H1 (cell line): ENCODE results near the gene CBARP. TPM values are rescaled to one million over a fixed set of nuclear protein-coding genes. Genes with fewer than 3 reads are reported as not detected.

Experiments
- CTCF ChIA-PET: fragments of 300-600 bp; sonication (Branson Sonifier 250); formaldehyde crosslinking; loops from one replicate; lab custom pipeline; 2021; ENCODE audit not compliant: partially characterized antibody; lab: Charles Lee
- POLR2A ChIA-PET: fragments of 300-600 bp; sonication (Branson Sonifier 250); formaldehyde crosslinking; loops from one replicate; lab custom pipeline; 2021; ENCODE audit warnings: inconsistent platforms; ENCODE audit not compliant: partially characterized antibody; lab: Charles Lee
- DNase-seq, 2 experiments: peaks; one replicate each; pipeline versions ENCODE4 v3.0.0 to v3.0.0-alpha.2; 2010 to 2022; ENCODE audit warnings: low spot score in 2 of 2, low read depth in 1 of 2, mixed read lengths in 1 of 2
- FAIRE-seq: peaks from 2 replicates; lab custom pipeline; 2011; peaks lifted over from hg19 to GRCh38; lab: Jason Lieb, UNC
- H2AFZ ChIP-seq: 2 replicates; pipeline ENCODE4 v1.8.1; 2012; ENCODE audit warnings: low read length, inconsistent platforms
- H2AK5ac ChIP-seq: 2 replicates; pipeline ENCODE4 v1.6.1; 2013; ENCODE audit warnings: low read depth, low read length
- H2BK120ac ChIP-seq: replicated peaks from 2 replicates; pipeline ENCODE3; 2013; ENCODE audit warnings: low read depth, low read length, inconsistent platforms
- H2BK12ac ChIP-seq: 2 replicates; pipeline ENCODE4 v1.6.1; 2013; ENCODE audit warnings: low read depth, low read length
- H2BK15ac ChIP-seq: 2 replicates; pipeline ENCODE4 v1.6.1; 2013; ENCODE audit warnings: low read length
- H2BK20ac ChIP-seq: 2 replicates; pipeline ENCODE4 v1.6.1; 2013; ENCODE audit warnings: low read length
- H2BK5ac ChIP-seq: 2 replicates; pipeline ENCODE4 v1.6.1; 2013; ENCODE audit warnings: low read depth, low read length
- H3K14ac ChIP-seq: 2 replicates; pipeline ENCODE4 v1.6.1; 2013; ENCODE audit warnings: inconsistent platforms; ENCODE audit not compliant: insufficient read length
- H3K18ac ChIP-seq: 2 replicates; pipeline ENCODE4 v1.6.1; 2013; ENCODE audit warnings: low read length; ENCODE audit errors: extremely low read depth
- H3K23ac ChIP-seq: 2 replicates; pipeline ENCODE4 v1.6.1; 2013; ENCODE audit warnings: inconsistent platforms; ENCODE audit not compliant: insufficient read length
- H3K23me2 ChIP-seq: 2 replicates; pipeline ENCODE4 v1.6.1; 2013; ENCODE audit warnings: low read depth, low read length
- H3K27ac ChIP-seq: 2 replicates; pipeline ENCODE4 v1.6.1; 2011; ENCODE audit warnings: low read depth, low read length, inconsistent platforms
- H3K27me3 ChIP-seq, 4 experiments: replicated peaks in 1 of 4; 1 replicate in 1 of 4; 2 replicates in 3 of 4; pipeline versions ENCODE4 v1.6.1 to v1.8.1; 2011 to 2013; ENCODE audit warnings: low read length in 3 of 4, mild to moderate bottlenecking in 3 of 4, inconsistent platforms in 2 of 4, mixed read lengths in 2 of 4, moderate library complexity in 1 of 4; ENCODE audit not compliant: control insufficient read depth in 3 of 4, insufficient read depth in 3 of 4; ENCODE audit errors: extremely low read depth in 1 of 4
- H3K36me3 ChIP-seq, 4 experiments: 2 replicates each; pipeline versions ENCODE4 v1.6.1 to v1.8.1; 2011 to 2013; ENCODE audit warnings: mild to moderate bottlenecking in 4 of 4, low read length in 3 of 4, moderate library complexity in 2 of 4, control low read depth in 1 of 4, inconsistent platforms in 1 of 4; ENCODE audit not compliant: insufficient read depth in 4 of 4, control insufficient read depth in 2 of 4
- H3K4ac ChIP-seq: replicated peaks from 2 replicates; pipeline ENCODE3; 2013; ENCODE audit warnings: low read length, low read depth, mixed read lengths, inconsistent platforms; ENCODE audit not compliant: insufficient read length
- H3K4me1 ChIP-seq, 4 experiments: replicated peaks in 1 of 4; 1 replicate in 1 of 4; 2 replicates in 3 of 4; pipeline versions ENCODE4 v1.6.1 to v1.8.1; 2011 to 2013; ENCODE audit warnings: low read length in 3 of 4, inconsistent platforms in 2 of 4, mixed read lengths in 1 of 4; ENCODE audit not compliant: insufficient read depth in 4 of 4, control insufficient read depth in 3 of 4
- H3K4me2 ChIP-seq, 2 experiments: 2 replicates each; pipeline versions ENCODE4 v1.6.1 to v1.8.1; 2011 to 2013; ENCODE audit warnings: low read depth in 2 of 2, low read length in 2 of 2, control low read depth in 1 of 2, inconsistent platforms in 1 of 2, mild to moderate bottlenecking in 1 of 2; ENCODE audit not compliant: insufficient read depth in 1 of 2
- H3K4me3 ChIP-seq, 4 experiments: fragments of 200-600, 300-600 bp in 1 of 4; sonication (generic), shearing (Covaris generic), sonication (Bioruptor Twin) in 1 of 4; 2 replicates each; pipeline versions ENCODE4 v1.5.1 to v1.8.1; 2011 to 2016; ENCODE audit warnings: low read length in 4 of 4, low read depth in 3 of 4, control low read depth in 2 of 4, inconsistent platforms in 2 of 4, mild to moderate bottlenecking in 2 of 4, mixed read lengths in 1 of 4, moderate library complexity in 1 of 4; ENCODE audit not compliant: insufficient read depth in 2 of 4; ENCODE audit errors: extremely low read depth in 1 of 4
- H3K56ac ChIP-seq: replicated peaks from 2 replicates; pipeline ENCODE3; 2013; ENCODE audit warnings: low read depth, mild to moderate bottlenecking, mixed read lengths, low read length, inconsistent platforms; ENCODE audit not compliant: insufficient read length
- H3K79me1 ChIP-seq: 2 replicates; pipeline ENCODE4 v1.6.1; 2013; ENCODE audit warnings: low read depth, low read length, control low read depth
- H3K79me2 ChIP-seq, 2 experiments: 2 replicates each; pipeline versions ENCODE4 v1.6.1 to v1.8.1; 2012 to 2013; ENCODE audit warnings: low read length in 2 of 2, mild to moderate bottlenecking in 2 of 2, inconsistent platforms in 1 of 2; ENCODE audit not compliant: insufficient read depth in 2 of 2, control insufficient read depth in 1 of 2
- H3K9ac ChIP-seq, 4 experiments: replicated peaks in 1 of 4; 1 replicate in 1 of 4; 2 replicates in 3 of 4; pipeline versions ENCODE4 v1.6.1 to v1.8.1; 2011 to 2013; ENCODE audit warnings: low read depth in 3 of 4, low read length in 3 of 4, control low read depth in 2 of 4, mild to moderate bottlenecking in 2 of 4, moderate library complexity in 2 of 4, inconsistent platforms in 1 of 4; ENCODE audit errors: extremely low read depth in 1 of 4
- H3K9me3 ChIP-seq, 2 experiments: 2 replicates each; pipeline versions ENCODE4 v1.6.1 to v1.8.1; 2012 to 2013; ENCODE audit warnings: mild to moderate bottlenecking in 2 of 2, moderate library complexity in 2 of 2, control low read depth in 1 of 2, inconsistent platforms in 1 of 2, low read depth in 1 of 2, low read length in 1 of 2, mixed read lengths in 1 of 2; ENCODE audit not compliant: insufficient read depth in 2 of 2
- H4K20me1 ChIP-seq, 2 experiments: replicated peaks in 1 of 2; 2 replicates each; pipeline versions ENCODE3 to v1.8.1; 2011 to 2013; ENCODE audit warnings: inconsistent platforms in 2 of 2, low read length in 2 of 2, mild to moderate bottlenecking in 1 of 2; ENCODE audit not compliant: insufficient read depth in 2 of 2, control insufficient read depth in 1 of 2
- H4K5ac ChIP-seq: 2 replicates; pipeline ENCODE4 v1.6.1; 2013; ENCODE audit warnings: low read length, low read depth, mixed read lengths, inconsistent platforms; ENCODE audit not compliant: insufficient read length
- H4K8ac ChIP-seq: 2 replicates; pipeline ENCODE4 v1.8.0; 2013; ENCODE audit warnings: mild to moderate bottlenecking, moderate library complexity, low read length, inconsistent platforms; ENCODE audit not compliant: insufficient read depth; ENCODE audit errors: extremely low read depth
- H4K91ac ChIP-seq: replicated peaks from 2 replicates; pipeline ENCODE3; 2013; ENCODE audit warnings: low read length, mixed read lengths, inconsistent platforms; ENCODE audit not compliant: insufficient read length
- ATF2 ChIP-seq: IDR thresholded peaks from 2 replicates; pipeline ENCODE4 v1.6.1; 2012; ENCODE audit warnings: low read length, inconsistent platforms
- ATF3 ChIP-seq: IDR thresholded peaks from 2 replicates; pipeline ENCODE4 v1.6.1; 2011; ENCODE audit warnings: low read depth, mild to moderate bottlenecking, low read length; ENCODE audit not compliant: insufficient read depth
- CEBPB ChIP-seq: IDR thresholded peaks from 2 replicates; pipeline ENCODE4 v1.6.1; 2012; ENCODE audit warnings: low read depth, low read length
- JUN ChIP-seq: IDR thresholded peaks from 2 replicates; pipeline ENCODE4 v1.6.1; 2011; ENCODE audit warnings: low read depth, mild to moderate bottlenecking, improper control_type of control experiment, low read length
- MAFK ChIP-seq: IDR thresholded peaks from 2 replicates; pipeline ENCODE4 v1.6.1; 2012; ENCODE audit warnings: low read depth, mild to moderate bottlenecking, improper control_type of control experiment, low read length
- RNF2 ChIP-seq: fragments of 200-900, 300-1000 bp; sonication (generic); IDR thresholded peaks from 2 replicates; pipeline ENCODE4 v1.7.1; 2016; ENCODE audit warnings: borderline replicate concordance, low read depth, mild to moderate bottlenecking, antibody characterized with exemption, low read length; ENCODE audit not compliant: poor library complexity, severe bottlenecking; ENCODE audit errors: missing control alignments
- TAF7 ChIP-seq: optimal IDR thresholded peaks from 2 replicates; pipeline ENCODE3; 2011; ENCODE audit warnings: low read depth, mild to moderate bottlenecking, inconsistent platforms, low read length, moderate library complexity, borderline replicate concordance
- TCF12 ChIP-seq: IDR thresholded peaks from 2 replicates; pipeline ENCODE4 v1.6.1; 2011; ENCODE audit warnings: low read depth, mild to moderate bottlenecking, low read length
- WGBS, 2 experiments: shearing (Covaris generic) in 1 of 2; methylation state at CpG; one replicate each; pipeline versions ENCODE4 v1.1.6 to v1.1.7; 2013 to 2015; ENCODE audit warnings: low lambda C conversion rate in 2 of 2, mixed read lengths in 2 of 2, inconsistent platforms in 1 of 2, low coverage in 1 of 2, missing lambda C conversion rate in 1 of 2; ENCODE audit not compliant: insufficient replicate concordance in 2 of 2, insufficient coverage in 1 of 2, insufficient read length in 1 of 2; ENCODE audit errors: extremely low coverage in 1 of 2, missing lambda C conversion rate in 1 of 2; 5-methylcytosine and 5-hydroxymethylcytosine counted together
- polyA plus RNA-seq, 7 experiments: library from polyadenylated mRNA; depleted of rRNA in 3 of 7; stranded (reverse) in 5 of 7; unstranded in 2 of 7; fragments of >200 nt in 5 of 7; fragments of 200-250 nt in 2 of 7; gene quantifications; 1 replicate in 5 of 7; 2 replicates in 1 of 7; 4 replicates in 1 of 7; pipeline versions ENCODE4 v1.2.1 to v1.2.3, GENCODE V29; 2011 to 2013; ENCODE audit warnings: missing spikeins in 2 of 7, mixed read lengths in 2 of 7
- total RNA-seq: library from RNA; stranded (reverse); fragmentation: NEBNext Ultra II Directional; extraction: Animal tissue kit (Norgen Biotek cat#: 25700); gene quantifications from 2 replicates; pipeline ENCODE4 v1.2.1, GENCODE V29; 2021

CBARP gene
- total and polyA plus RNA-seq, 2 of the 8 experiments (the other 6 are each of a cell fraction or from before 2014, with no cell fraction given): 4.9 to 14.7 TPM

- CTCF ChIA-PET: interaction anchor here (1.0 to 2.3 kb wide), 10 partner anchors 28 to 188 kb away, joined by 3 to 7 read pairs (median 4); no protein-coding TSS in a partner anchor
- H3K23me2 ChIP-seq: peaks cover 3% of the 10 kb centered on the region; the same call in 1 of the 2 replicates
- peaks cover 0 to 10% of the 10 kb centered on the region in 2 experiments for H4K20me1 ChIP-seq
- no peak overlapping the region for H2BK5ac ChIP-seq
- H3K27ac ChIP-seq: no peak overlapping the region
- peaks cover 0 to 5% (median 0%) of the 10 kb centered on the region in 4 experiments; a peak in 1 of 8 replicates for H3K36me3 ChIP-seq
- H4K5ac ChIP-seq: no peak overlapping the region
- no peak overlapping the region for H3K56ac ChIP-seq
- H4K91ac ChIP-seq: no peak overlapping the region
- H2BK20ac ChIP-seq: 0 out of 2 replicates have a peak overlapping the region, but pooled peaks have one; percentile 48
- no peaks in the 10 kb centered on the region for H3K9me3 ChIP-seq
- peak overlapping the region; percentile 76 for H4K8ac ChIP-seq
- H3K79me2 ChIP-seq: no peaks in the 10 kb centered on the region
- H3K18ac ChIP-seq: no peak overlapping the region
- no peak overlapping the region for H2AFZ ChIP-seq
- H2BK12ac ChIP-seq: no peak overlapping the region; the same call in 1 of the 2 replicates
- no peak for FAIRE-seq
- no peak overlapping the region for H3K23ac ChIP-seq
- no peak overlapping the region for H3K4me3 ChIP-seq
- no peak overlapping the region for H2AK5ac ChIP-seq
- DNase-seq: no peak
- H3K9ac ChIP-seq: no peak overlapping the region
- H3K4me2 ChIP-seq: no peak overlapping the region
- no peaks in the 10 kb centered on the region for H3K79me1 ChIP-seq
- no peak overlapping the region for H2BK15ac ChIP-seq
- no peak overlapping the region for H2BK120ac ChIP-seq
- 88% methylated on average over 25 of the region's 29 CpGs; no CpG with 5 or more reads in 1 of the 2 experiments for WGBS, 2 experiments
- H3K4me1 ChIP-seq: peaks cover 0 to 20% (median 9%) of the 10 kb centered on the region in 4 experiments; a peak in 5 of 7 replicates
- no peak overlapping the region for H3K14ac ChIP-seq
- H3K4ac ChIP-seq: no peak overlapping the region
- POLR2A ChIA-PET: interaction anchor here (0.6 to 3.7 kb wide), 14 partner anchors 8 to 184 kb away, joined by 3 to 35 read pairs (median 4); partner anchors contain the start of genes ATP5F1D, CIRBP and FAM174C
- H3K27me3 ChIP-seq: peaks cover 0 to 21% (median 12%) of the 10 kb centered on the region in 4 experiments; a peak in 5 of 7 replicates
- TF ChIP-seq RNF2 (no peak), ATF2 (no peak), MAFK (no peak), CEBPB (no peak), JUN (no peak), TCF12 (no peak), ATF3 (no peak), TAF7 (no peak)
These were observed 45.6 kb upstream of the CBARP start for GRCh38 chr19:1283207-1283916.
